Measurements from ENCODE around the gene CDK5RAP1.

Gene CDK5RAP1

GRCh38 chr20:33332905-33333456 is 68.3 kb downstream of the CDK5RAP1 start:
- DNase-seq, result no peak

- no peak for DNase-seq
Measured at GRCh38 chr20:33328157-33329137, 72.9 kb downstream of the CDK5RAP1 start.

GRCh38 chr20:33325350-33325749 is 76.0 kb downstream of the CDK5RAP1 start:
- DNase-seq, result no peak

- DNase-seq, result no peak
Measured at GRCh38 chr20:33323236-33323635, 78.1 kb downstream of the CDK5RAP1 start.

- DNase-seq, result no peak
Measured at GRCh38 chr20:33322456-33322855, 78.9 kb downstream of the CDK5RAP1 start.

- no peak for DNase-seq
Measured at GRCh38 chr20:33320006-33320405, 81.3 kb downstream of the CDK5RAP1 start.

- no peak for DNase-seq
Measured at GRCh38 chr20:33318096-33318429, 83.3 kb downstream of the CDK5RAP1 start.

GRCh38 chr20:33317424-33318095 is 83.8 kb downstream of the CDK5RAP1 start:
- DNase-seq, result no peak

GRCh38 chr20:33316958-33317357 is 84.4 kb downstream of the CDK5RAP1 start:
- no peak for DNase-seq

- DNase-seq, result no peak
Measured at GRCh38 chr20:33316343-33316742, 85.0 kb downstream of the CDK5RAP1 start.

GRCh38 chr20:33313686-33314314 is 87.5 kb downstream of the CDK5RAP1 start:
- no peak for DNase-seq

GRCh38 chr20:33312583-33312982 is 88.7 kb downstream of the CDK5RAP1 start:
- DNase-seq, result no peak

GRCh38 chr20:33311996-33312395 is 89.3 kb downstream of the CDK5RAP1 start:
- no peak for DNase-seq

GRCh38 chr20:33311011-33311410 is 90.3 kb downstream of the CDK5RAP1 start:
- DNase-seq, result no peak

- peak; percentile 9 to 28 for DNase-seq
Measured at GRCh38 chr20:33310327-33310899, 90.9 kb downstream of the CDK5RAP1 start.

- no peak for DNase-seq
Measured at GRCh38 chr20:33309631-33310030, 91.7 kb downstream of the CDK5RAP1 start.

All from AML-193 (cell line).